ENCODE measurements around the gene POGK. TPM values are rescaled to one million over a fixed set of nuclear protein-coding genes. Genes with fewer than 3 reads are reported as not detected.

POGK gene, protein sequence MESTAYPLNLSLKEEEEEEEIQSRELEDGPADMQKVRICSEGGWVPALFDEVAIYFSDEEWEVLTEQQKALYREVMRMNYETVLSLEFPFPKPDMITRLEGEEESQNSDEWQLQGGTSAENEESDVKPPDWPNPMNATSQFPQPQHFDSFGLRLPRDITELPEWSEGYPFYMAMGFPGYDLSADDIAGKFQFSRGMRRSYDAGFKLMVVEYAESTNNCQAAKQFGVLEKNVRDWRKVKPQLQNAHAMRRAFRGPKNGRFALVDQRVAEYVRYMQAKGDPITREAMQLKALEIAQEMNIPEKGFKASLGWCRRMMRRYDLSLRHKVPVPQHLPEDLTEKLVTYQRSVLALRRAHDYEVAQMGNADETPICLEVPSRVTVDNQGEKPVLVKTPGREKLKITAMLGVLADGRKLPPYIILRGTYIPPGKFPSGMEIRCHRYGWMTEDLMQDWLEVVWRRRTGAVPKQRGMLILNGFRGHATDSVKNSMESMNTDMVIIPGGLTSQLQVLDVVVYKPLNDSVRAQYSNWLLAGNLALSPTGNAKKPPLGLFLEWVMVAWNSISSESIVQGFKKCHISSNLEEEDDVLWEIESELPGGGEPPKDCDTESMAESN
- total RNA-seq (2014; rRNA removed) (38.3 and 44.2 TPM in 2 replicates), Bru-seq, nascent RNA (percentile 92 among the genes with signal in this experiment), BruChase-seq, experiment 1, labeled RNA remaining after a 6-hour chase (percentile 97 among the genes with signal in this experiment), BruChase-seq, experiment 2, labeled RNA remaining after a 2-hour chase (percentile 96 among the genes with signal in this experiment)
- long read RNA-seq, full-length matches to known transcripts: 27 of 128 reads
- long read RNA-seq, partial matches to known transcripts: 39 of 128 reads
- long read RNA-seq, other reads (novel, unspliced or antisense): 62 of 128 reads

GRCh38 chr1:166838766-166839599, at the start of gene POGK:
Gene POGK, plus strand, starts transcription at chr1:166839475. Its CDS starts 1,482 bp downstream, at chr1:166840957.
- ATAC-seq (peak; percentile 94), DNase-seq (peak; percentile 91)
- Histone ChIP-seq H3K4me1 (ENCODE audit: insufficient read depth, low read length) (peaks cover 24% of the 10 kb centered on the region), H3F3A (ENCODE audit: low read length, unreplicated experiment) (no peaks in the 10 kb centered on the region), H3K36me3 (ENCODE audit: low read depth, low read length) (peaks cover 28% of the 10 kb centered on the region), H4K20me1 (ENCODE audit: low read length) (no peaks in the 10 kb centered on the region), H2AFZ (ENCODE audit: low read length) (peak within 1 kb of the TSS; percentile 99), H3K79me2 (ENCODE audit: low read length) (peaks cover 43% of the 10 kb centered on the region), H3K27ac (ENCODE audit: low read length) (peak within 1 kb of the TSS; percentile 65), H3K9ac (ENCODE audit: low read length) (peak within 1 kb of the TSS; percentile 85), H3K4me2 (ENCODE audit: low read length) (peak within 1 kb of the TSS; percentile 99), H3K27me3 (ENCODE audit: low read length) (peaks cover 10% of the 10 kb centered on the region), H3K9me2 (replicated peaks; ENCODE audit: low read length) (no peaks in the 10 kb centered on the region), H3K4me3 (ENCODE audit: low read length) (peak within 1 kb of the TSS; percentile 78), H3K9me3 (ENCODE audit: low read length) (no peaks in the 10 kb centered on the region)
- POLR2A ChIA-PET (ENCODE audit: unreplicated experiment): interaction anchor here (1.2 kb wide), 1 partner anchor 37 kb away, joined by 13 read pairs; the partner anchor contains the start of gene TADA1
- TSS peak; percentile 93 for BruUV-seq (replicated peaks)
- CTCF ChIA-PET: interaction anchor here (1.1 kb wide), 1 partner anchor 381 kb away, joined by 4 read pairs; the partner anchor contains the start of gene POU2F1
- intact Hi-C loops (cut with micrococcal nuclease): no loop called here
- TF ChIP-seq EZH2phosphoT487 (IDR thresholded peaks at IDR 0.05; ENCODE audit: borderline replicate concordance, low read length) (no peak), EZH2 (IDR thresholded peaks at IDR 0.05; ENCODE audit: low read length, unreplicated experiment) (no peak), CTCF (conservative IDR thresholded peaks at IDR 0.05; ENCODE audit: low read depth, low read length) (no peak)

DNA sequence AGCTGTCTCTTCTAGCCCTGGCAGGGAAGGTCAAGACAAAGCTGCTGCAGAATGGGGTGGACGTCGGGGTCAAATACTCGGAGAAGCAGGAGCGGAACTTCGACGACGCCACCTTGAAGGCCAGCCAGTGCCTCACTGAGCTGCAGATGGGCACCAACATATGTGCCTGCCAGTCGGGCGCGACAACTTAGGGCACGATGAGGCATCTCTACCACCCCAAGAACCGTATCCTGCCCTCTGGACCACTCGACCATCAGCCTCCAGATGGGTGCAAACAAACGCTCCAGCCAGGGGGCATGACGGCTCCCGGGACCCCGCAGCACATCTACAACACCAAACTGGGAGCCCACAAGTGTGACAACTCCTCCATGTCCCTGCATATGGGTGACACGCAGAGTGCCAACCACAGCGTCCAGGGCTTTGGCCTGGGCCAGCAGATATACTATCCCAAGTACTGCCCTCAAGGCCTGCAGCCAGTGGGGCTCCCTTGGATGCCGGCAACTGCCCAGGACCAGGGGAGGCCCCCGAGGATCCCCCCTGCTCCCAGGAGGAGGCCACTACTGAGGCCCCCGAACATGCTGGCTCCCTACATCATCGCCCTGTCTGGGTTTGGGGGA, 42.5 kb upstream of the POGK start:
- intact Hi-C loops (cut with micrococcal nuclease): no loop called here
- Histone ChIP-seq H2AFZ (ENCODE audit: low read length) (no peak overlapping the region), H4K20me1 (ENCODE audit: low read length) (no peaks in the 10 kb centered on the region), H3K9me2 (replicated peaks; ENCODE audit: low read length) (no peaks in the 10 kb centered on the region), H3K4me3 (ENCODE audit: low read length) (no peak overlapping the region), H3K27me3 (ENCODE audit: low read length) (peaks cover 46% of the 10 kb centered on the region), H3K79me2 (ENCODE audit: low read length) (no peaks in the 10 kb centered on the region), H3K27ac (ENCODE audit: low read length) (no peak overlapping the region), H3K9me3 (ENCODE audit: low read length) (no peaks in the 10 kb centered on the region), H3K9ac (ENCODE audit: low read length) (no peak overlapping the region), H3K36me3 (ENCODE audit: low read depth, low read length) (no peaks in the 10 kb centered on the region), H3K4me1 (ENCODE audit: insufficient read depth, low read length) (no peaks in the 10 kb centered on the region), H3K4me2 (ENCODE audit: low read length) (no peak overlapping the region), H3F3A (ENCODE audit: low read length, unreplicated experiment) (no peaks in the 10 kb centered on the region)
- CTCF ChIA-PET: no interaction called here
- no peak for ATAC-seq
- TF ChIP-seq EZH2phosphoT487 (IDR thresholded peaks at IDR 0.05; ENCODE audit: borderline replicate concordance, low read length): no peak
- no peak for TF ChIP-seq EZH2 (IDR thresholded peaks at IDR 0.05; ENCODE audit: low read length, unreplicated experiment)
- no peak for TF ChIP-seq CTCF (conservative IDR thresholded peaks at IDR 0.05; ENCODE audit: low read depth, low read length)
- BruUV-seq (replicated peaks): no TSS peak
- POLR2A ChIA-PET (ENCODE audit: unreplicated experiment): no interaction called here
- DNase-seq: no peak
